ENCODE results near the gene PHF21A.

DNA sequence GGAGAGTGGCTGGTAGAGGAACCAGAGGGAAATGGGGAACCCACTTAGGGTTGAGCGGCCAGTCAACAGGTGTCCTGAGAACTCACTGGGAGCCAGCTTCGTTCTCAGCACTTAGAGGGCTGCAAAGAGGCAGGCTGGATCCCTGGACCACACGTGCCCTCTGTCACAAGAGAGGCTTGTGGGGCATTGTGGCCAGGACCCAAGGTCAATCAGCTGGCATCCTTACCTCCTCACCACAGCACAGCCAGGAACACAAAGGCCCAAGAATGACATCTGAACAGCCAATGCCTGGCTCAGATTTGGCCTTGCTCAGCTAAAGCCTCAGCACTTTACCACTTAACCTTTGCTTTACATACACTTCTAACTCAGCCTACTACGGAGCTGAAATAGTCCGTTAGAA is 228.4 kb downstream of the PHF21A start:
- TF ChIP-seq ARNT (IDR thresholded peaks at IDR 0.05) (no peak), ZNF558 (CRISPR knock-in tag; IDR thresholded peaks at IDR 0.05; ENCODE audit: borderline replicate concordance) (no peak), ZNF331 (CRISPR knock-in tag; IDR thresholded peaks at IDR 0.05) (no peak), POLR2AphosphoS5 (IDR thresholded peaks at IDR 0.05; ENCODE audit: low read depth, low read length) (no peak), CREM (IDR thresholded peaks at IDR 0.05) (no peak), CREM (CRISPR knock-in tag; IDR thresholded peaks at IDR 0.05) (no peak), KDM1A (CRISPR knock-in tag; IDR thresholded peaks at IDR 0.05) (no peak), TMF1 (CRISPR knock-in tag; IDR thresholded peaks at IDR 0.05; ENCODE audit: low read depth) (no peak), RAD51 (IDR thresholded peaks at IDR 0.05; ENCODE audit: borderline replicate concordance) (no peak), ZMYM2 (CRISPR knock-in tag; IDR thresholded peaks at IDR 0.05) (no peak), SAFB2 (CRISPR knock-in tag; IDR thresholded peaks at IDR 0.05; ENCODE audit: borderline replicate concordance, low read depth) (no peak), CTCF (CRISPR knock-in tag; IDR thresholded peaks at IDR 0.05) (no peak)
- TF ChIP-seq, protein P1, sequence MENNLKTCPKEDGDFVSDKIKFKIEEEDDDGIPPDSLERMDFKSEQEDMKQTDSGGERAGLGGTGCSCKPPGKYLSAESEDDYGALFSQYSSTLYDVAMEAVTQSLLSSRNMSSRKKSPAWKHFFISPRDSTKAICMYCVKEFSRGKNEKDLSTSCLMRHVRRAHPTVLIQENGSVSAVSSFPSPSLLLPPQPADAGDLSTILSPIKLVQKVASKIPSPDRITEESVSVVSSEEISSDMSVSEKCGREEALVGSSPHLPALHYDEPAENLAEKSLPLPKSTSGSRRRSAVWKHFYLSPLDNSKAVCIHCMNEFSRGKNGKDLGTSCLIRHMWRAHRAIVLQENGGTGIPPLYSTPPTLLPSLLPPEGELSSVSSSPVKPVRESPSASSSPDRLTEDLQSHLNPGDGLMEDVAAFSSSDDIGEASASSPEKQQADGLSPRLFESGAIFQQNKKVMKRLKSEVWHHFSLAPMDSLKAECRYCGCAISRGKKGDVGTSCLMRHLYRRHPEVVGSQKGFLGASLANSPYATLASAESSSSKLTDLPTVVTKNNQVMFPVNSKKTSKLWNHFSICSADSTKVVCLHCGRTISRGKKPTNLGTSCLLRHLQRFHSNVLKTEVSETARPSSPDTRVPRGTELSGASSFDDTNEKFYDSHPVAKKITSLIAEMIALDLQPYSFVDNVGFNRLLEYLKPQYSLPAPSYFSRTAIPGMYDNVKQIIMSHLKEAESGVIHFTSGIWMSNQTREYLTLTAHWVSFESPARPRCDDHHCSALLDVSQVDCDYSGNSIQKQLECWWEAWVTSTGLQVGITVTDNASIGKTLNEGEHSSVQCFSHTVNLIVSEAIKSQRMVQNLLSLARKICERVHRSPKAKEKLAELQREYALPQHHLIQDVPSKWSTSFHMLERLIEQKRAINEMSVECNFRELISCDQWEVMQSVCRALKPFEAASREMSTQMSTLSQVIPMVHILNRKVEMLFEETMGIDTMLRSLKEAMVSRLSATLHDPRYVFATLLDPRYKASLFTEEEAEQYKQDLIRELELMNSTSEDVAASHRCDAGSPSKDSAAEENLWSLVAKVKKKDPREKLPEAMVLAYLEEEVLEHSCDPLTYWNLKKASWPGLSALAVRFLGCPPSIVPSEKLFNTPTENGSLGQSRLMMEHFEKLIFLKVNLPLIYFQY (CRISPR knock-in tag; IDR thresholded peaks at IDR 0.05; ENCODE audit: borderline replicate concordance), result no peak
- TF ChIP-seq, protein P2, sequence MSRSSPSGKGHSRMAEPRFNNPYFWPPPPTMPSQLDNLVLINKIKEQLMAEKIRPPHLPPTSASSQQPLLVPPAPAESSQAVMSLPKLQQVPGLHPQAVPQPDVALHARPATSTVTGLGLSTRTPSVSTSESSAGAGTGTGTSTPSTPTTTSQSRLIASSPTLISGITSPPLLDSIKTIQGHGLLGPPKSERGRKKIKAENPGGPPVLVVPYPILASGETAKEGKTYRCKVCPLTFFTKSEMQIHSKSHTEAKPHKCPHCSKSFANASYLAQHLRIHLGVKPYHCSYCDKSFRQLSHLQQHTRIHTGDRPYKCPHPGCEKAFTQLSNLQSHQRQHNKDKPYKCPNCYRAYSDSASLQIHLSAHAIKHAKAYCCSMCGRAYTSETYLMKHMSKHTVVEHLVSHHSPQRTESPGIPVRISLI (CRISPR knock-in tag; IDR thresholded peaks at IDR 0.05; ENCODE audit: borderline replicate concordance), result no peak
